Measurements from ENCODE around the gene CX3CR1. TPM values are rescaled to one million over a fixed set of nuclear protein-coding genes. Genes with fewer than 3 reads are reported as not detected.

The CX3CR1 gene
- total RNA-seq, 4 donors from 2014 or later = not detected

DNA sequence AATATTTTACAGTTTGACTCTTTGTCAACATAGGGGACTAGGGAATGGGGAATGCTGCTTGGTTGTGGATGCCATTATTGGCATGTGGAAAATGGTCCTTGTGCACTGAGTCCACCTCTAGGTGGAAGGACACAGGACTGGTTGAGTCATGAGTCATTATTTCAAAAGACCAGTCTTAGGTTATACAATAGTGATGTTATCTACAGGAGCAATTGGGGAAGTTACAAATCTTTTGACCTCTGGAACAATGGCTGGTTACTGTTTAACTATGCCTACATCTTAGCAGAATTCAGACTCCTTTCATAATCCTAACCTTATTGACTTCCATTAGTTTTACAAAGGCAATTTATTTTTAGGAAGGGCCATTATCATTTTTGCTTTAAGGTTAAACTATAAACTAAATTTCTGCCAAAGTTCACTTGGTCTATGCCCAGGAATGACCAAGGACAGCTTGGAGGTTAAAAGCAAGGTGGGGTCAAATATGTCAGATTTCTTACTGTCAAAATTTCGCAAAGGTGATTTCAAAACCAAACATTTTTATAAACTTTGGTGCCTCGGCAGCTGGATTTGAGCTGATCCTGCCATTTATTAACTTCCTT lies 37.8 kb upstream of the CX3CR1 start:
- TF ChIP-seq POLR2A (IDR thresholded peaks at IDR 0.05) = no peak
- peak in 3 of 6 experiments; percentile 34 to 47 (median 37) for TF ChIP-seq CTCF (IDR thresholded peaks at IDR 0.05)
- H3K4me3 ChIP-seq = no peak overlapping the region
- no peaks in the 10 kb centered on the region for H3K36me3 ChIP-seq
- H3K27me3 ChIP-seq = no peaks in the 10 kb centered on the region
- no peak for DNase-seq
- H3K9me3 ChIP-seq = peaks cover 0 to 4% (median 2%) of the 10 kb centered on the region in 4 donors
- peak overlapping the region in 3 of 4 donors; percentile 22 to 56 (median 42) for H3K27ac ChIP-seq
- peaks cover 0 to 6% (median 0%) of the 10 kb centered on the region in 4 donors for H3K4me1 ChIP-seq

GRCh38 chr3:39315420-39315819 lies 35.6 kb upstream of the CX3CR1 start:
- DNase-seq = no peak
- no peak for TF ChIP-seq POLR2A (IDR thresholded peaks at IDR 0.05)
- TF ChIP-seq CTCF (IDR thresholded peaks at IDR 0.05) = no peak
- no peak overlapping the region for H3K4me3 ChIP-seq
- peaks cover 0 to 4% (median 2%) of the 10 kb centered on the region in 4 donors for H3K9me3 ChIP-seq
- peaks cover 0 to 6% (median 0%) of the 10 kb centered on the region in 4 donors for H3K4me1 ChIP-seq
- no peaks in the 10 kb centered on the region for H3K27me3 ChIP-seq
- no peaks in the 10 kb centered on the region for H3K36me3 ChIP-seq
- H3K27ac ChIP-seq = no peak overlapping the region

DNA sequence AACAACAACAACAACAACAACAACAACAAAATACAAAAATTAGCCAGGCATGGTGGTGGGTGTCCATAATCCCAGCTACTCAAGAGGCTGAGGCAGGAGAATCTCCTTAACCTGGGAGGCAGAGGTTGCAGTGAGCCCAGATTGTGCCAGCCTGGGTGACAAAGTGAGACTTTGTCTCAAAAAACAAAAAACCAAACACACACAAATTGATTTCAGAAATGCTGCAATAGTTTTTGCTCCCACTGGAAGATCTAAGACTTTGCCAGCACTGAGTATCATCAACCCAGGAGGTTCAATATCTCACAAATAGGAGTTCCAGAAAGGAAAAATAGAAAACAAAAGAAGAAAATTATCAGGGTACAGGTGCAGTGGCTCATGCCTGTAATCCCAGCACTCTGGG lies 33.5 kb upstream of the CX3CR1 start:
- DNase-seq = no peak
- Histone ChIP-seq H3K4me1 (peaks cover 0 to 5% (median 0%) of the 10 kb centered on the region in 4 donors), H3K4me3 (no peak overlapping the region), H3K27me3 (no peaks in the 10 kb centered on the region), H3K36me3 (no peaks in the 10 kb centered on the region), H3K9me3 (peaks cover 0 to 4% (median 2%) of the 10 kb centered on the region in 4 donors), H3K27ac (no peak overlapping the region)
- TF ChIP-seq CTCF (IDR thresholded peaks at IDR 0.05) (no peak), POLR2A (IDR thresholded peaks at IDR 0.05) (no peak)

DNA sequence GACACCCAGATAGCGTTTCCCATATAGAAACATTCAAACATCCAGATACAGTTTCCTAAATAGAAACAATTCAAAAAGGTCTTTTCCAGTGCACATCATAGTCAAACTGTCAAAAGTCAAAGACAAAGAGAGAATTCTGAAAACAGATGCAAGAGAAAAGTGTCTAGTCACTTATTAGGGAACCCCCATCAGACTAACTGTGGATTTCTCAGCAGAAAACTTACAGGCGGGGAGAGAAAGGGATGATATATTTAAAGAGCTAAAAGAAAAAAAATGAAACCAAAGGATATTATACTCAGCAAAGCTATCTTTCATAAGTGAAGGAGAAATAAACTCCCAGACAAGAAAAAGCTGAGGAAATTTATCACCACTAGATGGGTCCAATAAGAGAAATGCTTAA lies 22.3 kb upstream of the CX3CR1 start:
- no peak for DNase-seq
- Histone ChIP-seq H3K4me1 (no peaks in the 10 kb centered on the region), H3K27ac (no peak overlapping the region), H3K27me3 (no peaks in the 10 kb centered on the region), H3K36me3 (no peaks in the 10 kb centered on the region), H3K9me3 (peaks cover 0 to 18% (median 2%) of the 10 kb centered on the region in 4 donors), H3K4me3 (no peak overlapping the region)
- no peak for TF ChIP-seq POLR2A (IDR thresholded peaks at IDR 0.05)
- TF ChIP-seq CTCF (IDR thresholded peaks at IDR 0.05) = no peak

DNA sequence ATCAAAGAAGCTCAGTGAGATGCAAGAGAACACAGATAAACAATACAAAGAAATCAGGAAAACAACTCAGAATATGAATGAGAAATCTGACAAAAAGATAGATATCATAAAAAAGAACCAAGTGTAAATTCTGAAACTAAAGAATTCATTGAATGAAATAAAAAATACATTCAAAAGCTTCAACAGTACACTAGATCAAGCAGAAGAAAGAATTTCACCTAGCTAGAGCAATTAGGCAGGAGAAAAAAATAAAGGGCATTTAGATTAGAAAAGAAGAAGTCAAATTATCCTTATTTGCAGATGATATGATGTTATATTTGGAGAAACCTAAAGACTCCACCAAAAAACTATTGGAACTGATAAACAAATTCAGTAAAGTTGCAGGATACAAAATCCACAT lies 19.4 kb upstream of the CX3CR1 start:
- Histone ChIP-seq H3K36me3 (no peaks in the 10 kb centered on the region), H3K27me3 (no peaks in the 10 kb centered on the region), H3K27ac (no peak overlapping the region), H3K4me3 (no peak overlapping the region), H3K9me3 (peaks cover 0 to 10% (median 2%) of the 10 kb centered on the region in 4 donors), H3K4me1 (no peaks in the 10 kb centered on the region)
- no peak for DNase-seq
- no peak for TF ChIP-seq CTCF (IDR thresholded peaks at IDR 0.05)

All from Peyer's patch (tissue), 4 donors.